Endothelial cell (in vitro differentiated cells): ENCODE results near the gene SERPINA6. TPM values are rescaled to one million over a fixed set of nuclear protein-coding genes. Genes with fewer than 3 reads are reported as not detected.

ENCODE experiments used
- DNase-seq: peaks from one replicate; pipeline ENCODE4 v3.0.0; 2021; ENCODE audit warnings: low spot score
- H3K27ac Mint-ChIP-seq: one replicate; pipeline ENCODE4 v1.8.0; 2021; ENCODE audit warnings: mixed read lengths, inconsistent platforms; ENCODE audit not compliant: unreplicated experiment
- H3K27me3 Mint-ChIP-seq: one replicate; pipeline ENCODE4 v1.8.0; 2021; ENCODE audit warnings: mild to moderate bottlenecking, moderate library complexity, mixed read lengths, inconsistent platforms; ENCODE audit not compliant: unreplicated experiment
- H3K36me3 Mint-ChIP-seq: one replicate; pipeline ENCODE4 v1.8.0; 2021; ENCODE audit warnings: mild to moderate bottlenecking, low read depth, mixed read lengths, inconsistent platforms; ENCODE audit not compliant: unreplicated experiment
- H3K4me1 Mint-ChIP-seq: one replicate; pipeline ENCODE4 v1.8.0; 2021; ENCODE audit warnings: mild to moderate bottlenecking, mixed read lengths, inconsistent platforms; ENCODE audit not compliant: unreplicated experiment
- H3K4me3 Mint-ChIP-seq: one replicate; pipeline ENCODE4 v1.8.0; 2021; ENCODE audit warnings: mild to moderate bottlenecking, mixed read lengths, inconsistent platforms; ENCODE audit not compliant: unreplicated experiment
- H3K9me3 Mint-ChIP-seq: one replicate; pipeline ENCODE4 v1.8.0; 2021; ENCODE audit warnings: mixed read lengths, inconsistent platforms; ENCODE audit not compliant: unreplicated experiment
- total RNA-seq: library from RNA; stranded (reverse); fragmentation: NEBNext Ultra II Directional; extraction: Animal tissue kit (Norgen Biotek cat#: 25700); gene quantifications from one replicate; pipeline ENCODE4 v1.2.1, GENCODE V29; 2021; ENCODE audit not compliant: unreplicated experiment
- TF ChIP-seq, protein P1 (sequence below): fragments of 200-600 bp; sonication (generic); IDR thresholded peaks from one replicate; pipeline ENCODE4 v1.5.0; 2021; ENCODE audit warnings: antibody characterized with exemption; ENCODE audit not compliant: unreplicated experiment

The SERPINA6 gene
- total RNA-seq, 1 donor from 2014 or later, result not detected

GRCh38 chr14:94316692-94317091 is 6.4 kb downstream of the SERPINA6 start:
- no peaks in the 10 kb centered on the region for H3K4me1 Mint-ChIP-seq
- no peaks in the 10 kb centered on the region for H3K9me3 Mint-ChIP-seq
- DNase-seq, result no peak
- no peak overlapping the region for H3K4me3 Mint-ChIP-seq
- no peaks in the 10 kb centered on the region for H3K27me3 Mint-ChIP-seq
- H3K27ac Mint-ChIP-seq, result no peak overlapping the region
- H3K36me3 Mint-ChIP-seq, result no peaks in the 10 kb centered on the region
- TF ChIP-seq, protein P1, sequence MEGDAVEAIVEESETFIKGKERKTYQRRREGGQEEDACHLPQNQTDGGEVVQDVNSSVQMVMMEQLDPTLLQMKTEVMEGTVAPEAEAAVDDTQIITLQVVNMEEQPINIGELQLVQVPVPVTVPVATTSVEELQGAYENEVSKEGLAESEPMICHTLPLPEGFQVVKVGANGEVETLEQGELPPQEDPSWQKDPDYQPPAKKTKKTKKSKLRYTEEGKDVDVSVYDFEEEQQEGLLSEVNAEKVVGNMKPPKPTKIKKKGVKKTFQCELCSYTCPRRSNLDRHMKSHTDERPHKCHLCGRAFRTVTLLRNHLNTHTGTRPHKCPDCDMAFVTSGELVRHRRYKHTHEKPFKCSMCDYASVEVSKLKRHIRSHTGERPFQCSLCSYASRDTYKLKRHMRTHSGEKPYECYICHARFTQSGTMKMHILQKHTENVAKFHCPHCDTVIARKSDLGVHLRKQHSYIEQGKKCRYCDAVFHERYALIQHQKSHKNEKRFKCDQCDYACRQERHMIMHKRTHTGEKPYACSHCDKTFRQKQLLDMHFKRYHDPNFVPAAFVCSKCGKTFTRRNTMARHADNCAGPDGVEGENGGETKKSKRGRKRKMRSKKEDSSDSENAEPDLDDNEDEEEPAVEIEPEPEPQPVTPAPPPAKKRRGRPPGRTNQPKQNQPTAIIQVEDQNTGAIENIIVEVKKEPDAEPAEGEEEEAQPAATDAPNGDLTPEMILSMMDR, result no peak

DNA sequence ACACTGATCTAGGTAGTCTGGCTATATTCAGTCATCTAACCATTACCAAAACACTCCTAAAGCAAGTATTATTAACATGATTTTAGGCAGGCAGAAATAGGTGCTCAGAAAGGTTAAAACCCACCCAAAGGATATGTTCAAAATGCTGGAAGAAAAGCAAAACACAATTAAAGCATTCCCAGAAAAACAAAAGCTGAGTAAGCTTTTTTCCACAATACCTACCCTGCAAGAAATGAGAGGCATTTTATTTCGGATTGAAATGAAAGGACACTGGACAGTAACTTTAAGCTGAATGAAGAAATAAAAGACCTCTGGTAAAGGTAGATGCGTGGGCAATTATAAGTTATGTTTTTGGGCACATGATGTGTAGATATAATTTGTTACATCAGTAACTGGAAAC is 8.2 kb downstream of the SERPINA6 start:
- TF ChIP-seq, protein P1, result no peak
- Mint-ChIP-seq H3K4me1 (no peaks in the 10 kb centered on the region), H3K36me3 (no peaks in the 10 kb centered on the region), H3K4me3 (no peak overlapping the region), H3K27me3 (no peaks in the 10 kb centered on the region), H3K27ac (no peak overlapping the region), H3K9me3 (no peaks in the 10 kb centered on the region)
- no peak for DNase-seq

- H3K27ac Mint-ChIP-seq, result no peak overlapping the region
These were observed 9.0 kb downstream of the SERPINA6 start for GRCh38 chr14:94313991-94314655.

GRCh38 chr14:94312481-94313246 is 10.5 kb downstream of the SERPINA6 start:
- Mint-ChIP-seq H3K4me1 (no peaks in the 10 kb centered on the region), H3K27me3 (peaks cover 2% of the 10 kb centered on the region), H3K36me3 (peaks cover 4% of the 10 kb centered on the region), H3K27ac (no peak overlapping the region), H3K9me3 (no peaks in the 10 kb centered on the region), H3K4me3 (no peak overlapping the region)
- TF ChIP-seq, protein P1, result no peak
- DNase-seq, result no peak

More at GRCh38 chr14:94313991-94314655, 9.0 kb downstream of the SERPINA6 start:
- TF ChIP-seq, protein P1, result no peak
- no peaks in the 10 kb centered on the region for H3K27me3 Mint-ChIP-seq
- H3K9me3 Mint-ChIP-seq, result no peaks in the 10 kb centered on the region
- no peak overlapping the region for H3K4me3 Mint-ChIP-seq
- H3K4me1 Mint-ChIP-seq, result no peaks in the 10 kb centered on the region
- H3K36me3 Mint-ChIP-seq, result no peaks in the 10 kb centered on the region
- no peak for DNase-seq

GRCh38 chr14:94310248-94310647 is 12.9 kb downstream of the SERPINA6 start:
- TF ChIP-seq, protein P1, result no peak
- Mint-ChIP-seq H3K4me1 (no peaks in the 10 kb centered on the region), H3K9me3 (no peaks in the 10 kb centered on the region), H3K4me3 (no peak overlapping the region), H3K36me3 (peaks cover 4% of the 10 kb centered on the region), H3K27me3 (peaks cover 5% of the 10 kb centered on the region), H3K27ac (no peak overlapping the region)
- no peak for DNase-seq
